Coronary artery (tissue), 2 donors: ENCODE measurements around the gene EFNA5.

Experiments
- DNase-seq: peaks from one replicate; pipeline ENCODE4 v3.0.0-alpha.2; 2017; ENCODE audit warnings: low spot score
- H3K27ac ChIP-seq, 2 donors: fragments of 200-600 bp; sonication (generic); one replicate each; pipeline ENCODE4 v1.5.1; 2016 to 2019
- H3K4me3 ChIP-seq: fragments of 200-600 bp; sonication (generic); 2 replicates; pipeline ENCODE4 v1.5.1; 2016; ENCODE audit warnings: mild to moderate bottlenecking, moderate library complexity
- CTCF ChIP-seq: fragments of 200-600 bp; sonication (generic); IDR thresholded peaks from one replicate; pipeline ENCODE4 v1.5.1; 2019; ENCODE audit warnings: antibody characterized with exemption

The EFNA5 gene

GRCh38 chr5:107467137-107467932 lies 203.4 kb downstream of the EFNA5 start:
- no peak for DNase-seq
- Histone ChIP-seq H3K27ac (no peak overlapping the region), H3K4me3 (no peak overlapping the region)
- no peak for TF ChIP-seq CTCF

- Histone ChIP-seq H3K27ac (no peak overlapping the region), H3K4me3 (no peak overlapping the region)
- DNase-seq = no peak
- no peak for TF ChIP-seq CTCF
Measured at GRCh38 chr5:107466233-107466769, 204.4 kb downstream of the EFNA5 start.

- Histone ChIP-seq H3K27ac (no peak overlapping the region), H3K4me3 (no peak overlapping the region)
- no peak for TF ChIP-seq CTCF
- DNase-seq = no peak
Measured at GRCh38 chr5:107464876-107465275, 205.9 kb downstream of the EFNA5 start.

GRCh38 chr5:107464416-107464815 lies 206.3 kb downstream of the EFNA5 start:
- no peak overlapping the region for H3K27ac ChIP-seq
- no peak for TF ChIP-seq CTCF
- H3K4me3 ChIP-seq = no peak overlapping the region
- DNase-seq = no peak

GRCh38 chr5:107463731-107464130 lies 207.0 kb downstream of the EFNA5 start:
- Histone ChIP-seq H3K4me3 (no peak overlapping the region), H3K27ac (no peak overlapping the region)
- no peak for TF ChIP-seq CTCF
- DNase-seq = no peak

GRCh38 chr5:107461770-107462169 lies 209.0 kb downstream of the EFNA5 start:
- no peak for DNase-seq
- Histone ChIP-seq H3K27ac (no peak overlapping the region), H3K4me3 (no peak overlapping the region)
- TF ChIP-seq CTCF = no peak

- TF ChIP-seq CTCF = no peak
- no peak for DNase-seq
- Histone ChIP-seq H3K4me3 (no peak overlapping the region), H3K27ac (no peak overlapping the region)
Measured at GRCh38 chr5:107460789-107461188, 209.9 kb downstream of the EFNA5 start.
